GM19397 (cell line): Measurements from ENCODE around the gene XRCC5.

ENCODE experiments used
- ATAC-seq: cut with Tn5 transposase; IDR thresholded peaks from one replicate; pipeline ENCODE4 v1.9.1; 2021; ENCODE audit warnings: mild to moderate bottlenecking, moderate library complexity; ENCODE audit not compliant: unreplicated experiment

Gene XRCC5

DNA sequence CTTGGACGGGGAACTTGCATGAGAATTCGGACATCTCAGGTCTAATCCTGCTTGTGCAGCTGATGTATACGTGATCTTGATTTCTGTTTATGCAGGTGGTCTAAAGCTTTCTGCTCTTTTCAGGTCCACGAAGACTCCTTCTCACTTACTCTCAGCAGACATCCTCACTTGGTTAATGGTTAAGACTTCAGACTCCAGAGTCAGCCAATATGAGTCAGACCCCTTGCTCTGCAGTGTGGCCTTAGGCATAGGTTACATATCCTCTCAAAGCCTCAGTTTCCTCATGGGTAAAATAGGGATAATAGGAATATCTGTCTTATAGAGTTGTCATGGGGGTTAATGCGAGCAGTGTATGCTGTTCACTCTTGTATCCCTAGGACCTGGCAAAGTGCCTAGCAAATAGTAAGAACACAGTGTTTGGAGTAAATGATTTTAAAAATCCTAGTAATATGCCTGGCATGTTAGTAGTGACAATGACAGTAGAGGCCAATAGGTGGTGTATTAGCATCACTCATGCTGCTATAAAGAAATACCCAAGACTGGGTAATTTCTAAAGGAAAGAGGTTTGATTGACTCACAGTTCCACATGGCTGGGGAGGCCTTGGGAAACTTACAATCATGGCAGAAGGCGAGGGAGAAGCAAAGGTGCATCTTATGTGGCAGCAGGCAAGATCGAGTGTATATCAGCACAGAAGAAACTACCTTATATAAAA, 42.3 kb downstream of the XRCC5 start:
- ATAC-seq = no peak

GRCh38 chr2:216155954-216156353, 46.8 kb downstream of the XRCC5 start:
- ATAC-seq = no peak

DNA sequence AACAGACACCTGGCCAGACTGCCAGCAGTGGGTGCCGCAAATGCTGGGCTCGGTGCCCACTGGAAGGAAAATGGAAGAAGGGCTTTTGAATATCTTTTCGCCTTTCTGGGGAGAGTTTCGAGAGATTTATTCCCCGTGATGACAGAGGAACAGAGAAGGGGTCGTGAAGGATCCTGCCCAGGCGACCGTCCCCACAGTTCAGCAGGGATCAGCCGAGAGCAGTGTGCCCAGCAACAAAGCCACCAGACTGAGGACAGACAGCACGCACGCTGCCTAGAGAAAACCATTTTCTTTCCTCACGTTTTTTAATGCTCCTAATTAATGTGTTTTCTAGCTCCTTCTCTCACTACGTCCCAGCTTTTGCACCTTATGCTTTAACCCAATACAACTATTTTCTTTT, 47.7 kb downstream of the XRCC5 start:
- no peak for ATAC-seq

GRCh38 chr2:216159144-216159543, 50.0 kb downstream of the XRCC5 start:
- ATAC-seq = no peak

- no peak for ATAC-seq
These were observed 50.5 kb downstream of the XRCC5 start for GRCh38 chr2:216159646-216160045.

DNA sequence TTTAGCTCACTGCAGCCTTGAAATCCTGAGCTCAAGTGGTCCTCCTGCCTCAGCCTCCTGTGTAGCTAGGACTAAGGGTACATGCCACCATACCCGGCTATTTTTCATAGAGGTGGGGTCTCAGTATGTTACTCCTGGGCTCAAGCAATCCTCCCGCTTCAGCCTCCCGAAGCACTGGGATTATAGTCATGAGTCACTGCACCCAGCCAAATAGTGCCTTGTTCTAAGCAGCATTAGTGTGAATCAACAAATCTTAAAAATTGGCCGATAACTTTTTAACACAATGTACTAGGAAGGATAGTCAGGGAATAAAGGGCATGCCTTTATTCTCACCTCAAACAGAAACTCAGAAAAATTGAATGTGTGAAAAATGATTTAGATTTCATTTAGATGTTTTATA, 51.6 kb downstream of the XRCC5 start:
- ATAC-seq = no peak

DNA sequence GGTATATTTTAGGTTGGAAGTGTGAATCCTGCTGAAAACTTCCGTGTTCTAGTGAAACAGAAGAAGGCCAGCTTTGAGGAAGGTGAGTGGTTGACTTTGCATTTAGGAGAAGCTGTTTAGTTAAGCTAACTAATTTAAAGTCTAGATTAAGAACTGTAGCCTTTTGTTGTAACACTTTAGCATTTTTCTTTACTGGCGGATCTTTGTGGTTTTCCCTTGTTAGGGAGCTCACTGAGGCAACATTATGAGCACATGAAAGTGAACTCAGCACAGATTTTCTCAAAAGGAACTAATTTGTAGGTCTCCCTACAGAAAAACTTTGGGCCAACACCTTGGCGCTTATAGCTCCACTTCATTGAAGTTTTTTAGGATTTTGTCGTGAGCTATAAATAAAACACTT, 52.8 kb downstream of the XRCC5 start:
- no peak for ATAC-seq

DNA sequence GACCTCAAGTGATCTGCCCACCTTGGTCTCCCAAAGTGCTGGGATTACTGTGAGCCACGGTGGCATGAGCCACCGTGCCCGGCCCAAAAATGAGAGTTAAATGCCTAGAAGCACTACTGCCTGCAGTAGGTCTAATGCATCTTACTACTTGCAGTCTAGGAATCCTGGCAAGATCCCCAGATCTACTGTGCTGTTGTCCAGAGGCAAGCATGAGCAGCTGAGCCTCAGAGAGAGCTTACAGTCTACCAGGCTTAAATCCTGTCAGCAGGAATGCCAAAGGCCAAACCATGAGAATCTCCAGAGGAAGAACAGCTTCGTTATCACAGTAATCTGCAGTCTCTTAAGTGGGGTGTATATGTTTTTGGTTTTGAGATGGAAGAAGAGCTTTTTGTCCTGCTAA, 54.4 kb downstream of the XRCC5 start:
- ATAC-seq = no peak

GRCh38 chr2:216164087-216164486, 54.9 kb downstream of the XRCC5 start:
- no peak for ATAC-seq

DNA sequence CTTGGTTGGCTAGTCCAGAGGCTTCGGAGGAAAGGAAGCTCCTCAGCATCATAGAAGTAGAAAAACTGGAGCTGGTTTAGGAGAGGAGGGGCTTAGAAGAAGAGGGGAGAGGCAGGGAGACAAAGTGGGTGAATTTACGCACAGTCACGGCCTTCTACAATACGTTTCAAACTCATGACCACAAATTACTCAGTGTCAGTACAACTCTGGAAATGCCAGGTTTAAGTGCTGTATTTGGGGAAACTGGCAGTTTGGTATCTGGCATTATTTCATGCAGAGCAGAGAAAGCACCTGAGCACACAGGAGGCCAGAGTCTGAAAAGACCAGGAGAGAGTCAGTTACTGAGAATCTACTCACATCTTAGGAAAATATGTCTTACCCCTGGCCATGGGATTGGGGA, 55.4 kb downstream of the XRCC5 start:
- ATAC-seq = no peak

DNA sequence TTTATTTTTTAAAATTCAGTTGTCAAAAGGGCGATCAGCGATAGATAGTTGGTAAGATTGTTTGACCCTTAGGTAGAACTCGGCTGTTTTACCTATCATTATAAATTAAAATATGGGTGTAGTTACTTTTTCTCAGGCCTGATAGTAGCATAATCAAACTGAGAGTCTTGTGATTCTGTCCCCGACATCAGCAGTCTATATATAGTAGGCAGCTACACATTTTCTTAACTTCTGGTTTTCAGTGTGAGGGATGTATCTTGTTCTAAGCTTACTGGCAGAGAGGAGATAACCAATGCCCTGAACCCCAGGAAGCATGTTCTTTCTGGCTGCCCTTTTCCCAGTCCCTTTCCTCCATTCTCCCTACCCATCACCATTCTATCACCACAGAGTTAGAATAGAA, 56.6 kb downstream of the XRCC5 start:
- no peak for ATAC-seq

- ATAC-seq = no peak
These were observed 59.9 kb downstream of the XRCC5 start for GRCh38 chr2:216169087-216169486.

- no peak for ATAC-seq
These were observed 61.1 kb downstream of the XRCC5 start for GRCh38 chr2:216170076-216170763.

- no peak for ATAC-seq
These were observed 61.9 kb downstream of the XRCC5 start for GRCh38 chr2:216171011-216171410.

DNA sequence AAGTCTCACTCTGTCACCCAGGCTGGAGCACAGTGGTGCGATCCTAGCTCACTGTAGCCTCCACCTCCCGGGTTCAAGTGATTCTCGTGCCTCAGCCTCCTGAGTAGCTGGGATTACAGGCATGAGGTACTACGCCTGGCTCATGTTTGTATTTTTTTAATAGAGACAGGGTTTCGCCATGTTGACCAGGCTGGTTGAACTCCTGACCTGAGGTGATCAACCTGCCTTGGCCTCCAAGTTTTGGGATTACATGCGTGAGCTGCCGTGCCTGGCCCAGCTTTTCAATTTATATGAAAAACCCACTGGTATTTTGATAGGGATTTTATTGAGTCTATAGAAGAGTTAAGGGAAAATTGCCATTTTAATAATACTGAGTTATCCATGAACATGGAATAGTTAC, 63.3 kb downstream of the XRCC5 start:
- ATAC-seq = no peak

DNA sequence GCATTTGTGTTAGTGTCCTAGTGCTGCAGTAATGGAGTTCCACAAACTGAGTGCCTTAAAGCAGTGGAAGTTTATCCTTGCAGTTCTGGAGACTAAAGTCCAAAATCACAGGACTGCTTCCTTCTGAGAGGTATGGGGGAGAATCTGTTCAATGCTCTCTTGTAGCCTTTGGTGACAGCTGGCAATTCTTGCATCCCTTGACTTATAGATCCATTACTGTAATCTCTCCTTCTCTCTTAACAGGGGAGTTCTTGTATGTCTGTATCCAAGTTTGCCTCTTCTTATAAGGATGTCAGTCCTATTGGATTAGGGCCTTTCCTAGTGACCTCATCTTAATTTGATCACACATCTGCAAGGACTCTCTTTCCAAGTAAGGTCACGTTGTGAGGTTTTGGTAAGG, 69.9 kb downstream of the XRCC5 start:
- ATAC-seq = no peak

GRCh38 chr2:216181351-216181750, 72.2 kb downstream of the XRCC5 start:
- no peak for ATAC-seq

DNA sequence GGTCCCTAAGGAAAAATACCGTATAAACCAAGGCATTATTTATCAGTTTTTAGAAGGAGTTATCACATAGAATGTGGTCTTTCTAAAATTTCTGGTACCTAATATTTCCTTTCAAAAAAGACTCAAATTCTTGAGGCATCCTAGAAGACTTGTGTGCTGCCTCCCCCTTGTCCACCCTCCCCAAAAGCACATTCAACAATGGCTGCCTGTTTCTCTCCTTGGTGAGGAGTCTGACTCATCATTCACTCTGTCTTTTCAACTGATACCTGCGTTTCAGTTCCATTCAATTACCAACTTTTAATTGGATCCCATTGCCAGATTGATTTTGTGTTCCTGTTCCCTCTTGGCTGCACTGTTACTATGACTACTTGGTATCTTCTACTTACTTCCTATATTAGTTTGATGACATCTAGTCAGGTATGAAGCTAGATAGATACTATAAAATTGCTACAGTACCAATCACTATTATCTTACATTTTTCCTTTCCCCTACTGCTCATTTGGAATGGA, 72.9 kb downstream of the XRCC5 start:
- no peak for ATAC-seq

- no peak for ATAC-seq
These were observed 74.3 kb downstream of the XRCC5 start for GRCh38 chr2:216183462-216183861.

GRCh38 chr2:216188559-216188850, 79.4 kb downstream of the XRCC5 start:
- no peak for ATAC-seq

- ATAC-seq = no peak
These were observed 79.8 kb downstream of the XRCC5 start for GRCh38 chr2:216188956-216189355.

GRCh38 chr2:216189410-216189809, 80.3 kb downstream of the XRCC5 start:
- ATAC-seq = no peak

DNA sequence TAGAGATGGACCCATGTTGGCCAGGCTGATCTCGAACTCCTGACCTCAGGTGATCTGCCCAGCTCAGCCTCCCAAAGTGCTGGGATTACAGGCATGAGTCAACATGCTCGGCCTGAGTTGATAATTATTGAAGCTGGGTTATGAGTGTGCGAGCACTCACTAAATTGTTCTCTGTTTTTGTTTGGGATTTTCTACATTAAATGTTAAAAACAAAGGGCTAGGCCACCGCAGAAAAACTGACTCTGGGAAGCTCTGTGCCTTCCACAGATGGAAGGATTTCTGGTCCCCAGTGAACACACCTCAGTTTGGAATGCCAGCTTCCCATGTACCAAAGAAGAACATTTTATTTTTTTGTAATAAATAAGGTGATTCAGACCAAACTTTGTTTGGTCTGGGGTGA, 83.0 kb downstream of the XRCC5 start:
- ATAC-seq = no peak
